Measurements from ENCODE around the gene C2orf15.

C2orf15 gene

DNA sequence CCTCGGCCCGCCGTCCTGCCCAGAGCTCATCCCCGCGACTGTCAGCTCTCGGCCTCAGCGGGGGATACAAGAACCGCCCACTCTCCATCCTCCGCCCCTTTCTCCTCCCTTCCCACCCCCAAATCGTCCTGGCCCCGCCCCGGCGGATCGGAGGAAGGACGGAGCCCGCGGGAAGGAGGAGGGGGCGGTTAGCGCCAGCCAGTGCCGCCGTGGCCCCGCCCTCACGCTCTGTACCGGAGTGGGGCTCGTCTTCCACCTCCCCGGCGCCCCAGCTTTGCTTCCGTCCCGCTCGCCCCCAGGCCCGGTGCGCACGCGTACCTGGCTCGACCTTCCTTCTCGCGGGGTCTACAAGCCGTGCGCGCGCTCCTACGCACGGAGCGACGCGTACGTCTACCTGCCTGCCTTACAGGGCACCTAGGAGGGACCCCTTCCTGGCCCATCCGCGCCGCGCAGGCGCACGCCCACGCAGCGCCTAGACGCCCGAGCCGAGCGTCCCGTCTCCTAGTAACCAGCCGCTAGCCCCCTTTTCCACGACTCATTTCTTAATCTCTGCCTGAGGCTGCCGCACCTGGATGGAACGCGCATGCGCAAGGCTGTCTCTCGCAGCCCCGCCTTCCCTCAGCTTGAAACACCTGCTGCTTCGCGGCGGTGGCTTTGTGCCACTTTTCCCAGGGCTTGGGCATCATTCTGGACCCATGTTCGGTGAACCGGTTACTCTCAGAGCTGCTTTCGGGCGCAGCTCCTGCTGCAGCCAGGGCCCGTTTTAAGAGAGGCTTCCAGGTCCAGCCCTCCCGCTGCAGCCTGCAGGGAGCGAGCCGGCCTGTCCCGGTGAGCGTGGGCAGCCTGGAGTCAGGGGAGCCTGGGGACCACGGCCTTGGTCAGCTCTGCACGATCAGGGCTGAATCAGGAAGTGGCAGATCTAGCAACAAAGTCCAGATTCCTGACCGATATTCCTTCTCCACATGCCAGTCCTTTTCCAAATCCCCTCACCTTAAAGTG is at the start of gene C2orf15 (continued):
- TF ChIP-seq, protein P1, sequence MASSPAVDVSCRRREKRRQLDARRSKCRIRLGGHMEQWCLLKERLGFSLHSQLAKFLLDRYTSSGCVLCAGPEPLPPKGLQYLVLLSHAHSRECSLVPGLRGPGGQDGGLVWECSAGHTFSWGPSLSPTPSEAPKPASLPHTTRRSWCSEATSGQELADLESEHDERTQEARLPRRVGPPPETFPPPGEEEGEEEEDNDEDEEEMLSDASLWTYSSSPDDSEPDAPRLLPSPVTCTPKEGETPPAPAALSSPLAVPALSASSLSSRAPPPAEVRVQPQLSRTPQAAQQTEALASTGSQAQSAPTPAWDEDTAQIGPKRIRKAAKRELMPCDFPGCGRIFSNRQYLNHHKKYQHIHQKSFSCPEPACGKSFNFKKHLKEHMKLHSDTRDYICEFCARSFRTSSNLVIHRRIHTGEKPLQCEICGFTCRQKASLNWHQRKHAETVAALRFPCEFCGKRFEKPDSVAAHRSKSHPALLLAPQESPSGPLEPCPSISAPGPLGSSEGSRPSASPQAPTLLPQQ (tag by site-specific recombination; IDR thresholded peaks at IDR 0.05) = peak; percentile 67; the same call in 1 of the 2 replicates
- TF ChIP-seq, protein P2, sequence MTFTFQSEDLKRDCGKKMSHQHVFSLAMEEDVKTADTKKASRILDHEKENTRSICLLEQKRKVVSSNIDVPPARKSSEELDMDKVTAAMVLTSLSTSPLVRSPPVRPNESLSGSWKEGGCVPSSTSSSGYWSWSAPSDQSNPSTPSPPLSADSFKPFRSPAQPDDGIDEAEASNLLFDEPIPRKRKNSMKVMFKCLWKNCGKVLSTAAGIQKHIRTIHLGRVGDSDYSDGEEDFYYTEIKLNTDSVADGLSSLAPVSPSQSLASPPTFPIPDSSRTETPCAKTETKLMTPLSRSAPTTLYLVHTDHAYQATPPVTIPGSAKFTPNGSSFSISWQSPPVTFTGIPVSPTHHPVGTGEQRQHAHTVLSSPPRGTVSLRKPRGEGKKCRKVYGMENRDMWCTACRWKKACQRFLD (tag by site-specific recombination; IDR thresholded peaks at IDR 0.05) = no peak
- TF ChIP-seq ZBTB7A (tag by site-specific recombination; IDR thresholded peaks at IDR 0.05; ENCODE audit: low read depth) = no peak
- TF ChIP-seq, protein P3, sequence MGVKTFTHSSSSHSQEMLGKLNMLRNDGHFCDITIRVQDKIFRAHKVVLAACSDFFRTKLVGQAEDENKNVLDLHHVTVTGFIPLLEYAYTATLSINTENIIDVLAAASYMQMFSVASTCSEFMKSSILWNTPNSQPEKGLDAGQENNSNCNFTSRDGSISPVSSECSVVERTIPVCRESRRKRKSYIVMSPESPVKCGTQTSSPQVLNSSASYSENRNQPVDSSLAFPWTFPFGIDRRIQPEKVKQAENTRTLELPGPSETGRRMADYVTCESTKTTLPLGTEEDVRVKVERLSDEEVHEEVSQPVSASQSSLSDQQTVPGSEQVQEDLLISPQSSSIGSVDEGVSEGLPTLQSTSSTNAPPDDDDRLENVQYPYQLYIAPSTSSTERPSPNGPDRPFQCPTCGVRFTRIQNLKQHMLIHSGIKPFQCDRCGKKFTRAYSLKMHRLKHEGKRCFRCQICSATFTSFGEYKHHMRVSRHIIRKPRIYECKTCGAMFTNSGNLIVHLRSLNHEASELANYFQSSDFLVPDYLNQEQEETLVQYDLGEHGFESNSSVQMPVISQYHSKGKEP (tag by site-specific recombination; IDR thresholded peaks at IDR 0.05) = no peak
- TF ChIP-seq ZNF585B (tag by site-specific recombination; IDR thresholded peaks at IDR 0.05) = no peak
- TF ChIP-seq ZNF133 (tag by site-specific recombination; IDR thresholded peaks at IDR 0.05) = no peak
- TF ChIP-seq, protein P4, sequence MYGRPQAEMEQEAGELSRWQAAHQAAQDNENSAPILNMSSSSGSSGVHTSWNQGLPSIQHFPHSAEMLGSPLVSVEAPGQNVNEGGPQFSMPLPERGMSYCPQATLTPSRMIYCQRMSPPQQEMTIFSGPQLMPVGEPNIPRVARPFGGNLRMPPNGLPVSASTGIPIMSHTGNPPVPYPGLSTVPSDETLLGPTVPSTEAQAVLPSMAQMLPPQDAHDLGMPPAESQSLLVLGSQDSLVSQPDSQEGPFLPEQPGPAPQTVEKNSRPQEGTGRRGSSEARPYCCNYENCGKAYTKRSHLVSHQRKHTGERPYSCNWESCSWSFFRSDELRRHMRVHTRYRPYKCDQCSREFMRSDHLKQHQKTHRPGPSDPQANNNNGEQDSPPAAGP (tag by site-specific recombination; IDR thresholded peaks at IDR 0.05) = 0 out of 2 replicates have a peak, but pooled peaks have one; percentile 8
- TF ChIP-seq YY1 (tag by site-specific recombination; IDR thresholded peaks at IDR 0.05) = no peak
- TF ChIP-seq ZNF324 (tag by site-specific recombination; IDR thresholded peaks at IDR 0.05) = no peak
- TF ChIP-seq ZFHX2 (tag by site-specific recombination; conservative IDR thresholded peaks at IDR 0.05) = peak; percentile 82
- TF ChIP-seq ZBTB48 (tag by site-specific recombination; IDR thresholded peaks at IDR 0.05) = peak; percentile 12; the same call in 1 of the 2 replicates
- no peak for TF ChIP-seq ZNF555 (tag by site-specific recombination; conservative IDR thresholded peaks at IDR 0.05)
- 0 out of 2 replicates have a peak, but pooled peaks have one; percentile 3 for TF ChIP-seq ZNF391 (tag by site-specific recombination; IDR thresholded peaks at IDR 0.05; ENCODE audit: borderline replicate concordance, low read depth)
- no peak for TF ChIP-seq ZNF600 (tag by site-specific recombination; IDR thresholded peaks at IDR 0.05)
- no peak for TF ChIP-seq ZNF266 (tag by site-specific recombination; IDR thresholded peaks at IDR 0.05; ENCODE audit: low read depth)
- TF ChIP-seq ZNF423 (tag by site-specific recombination; IDR thresholded peaks at IDR 0.05) = no peak
- TF ChIP-seq ZSCAN16 (tag by site-specific recombination; IDR thresholded peaks at IDR 0.05) = no peak

DNA sequence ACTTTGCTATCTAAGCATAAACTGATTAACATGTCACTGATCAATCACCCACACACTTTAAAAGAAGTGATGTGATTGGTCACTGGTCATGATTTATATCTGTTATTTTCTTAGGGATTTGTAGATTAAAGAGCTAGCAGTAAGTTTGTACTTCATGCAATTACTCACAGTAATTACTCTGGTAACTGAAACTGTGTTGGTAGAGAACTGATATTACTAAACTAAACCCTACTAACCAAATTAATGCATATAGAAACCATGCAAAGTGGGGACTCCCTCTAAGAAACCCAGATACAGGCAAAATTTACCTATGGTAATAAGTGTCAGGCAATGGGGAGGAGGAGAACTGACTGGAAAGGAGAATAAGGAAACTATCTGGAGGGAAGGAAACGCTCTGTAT is 44.8 kb upstream of the C2orf15 start:
- no peak overlapping the region for H3K4me3 ChIP-seq (ENCODE audit: low read depth, low read length)
- POLR2A ChIA-PET = no interaction called here
- no peaks in the 10 kb centered on the region for H3K36me3 ChIP-seq (ENCODE audit: control insufficient read depth in 2 of 2, insufficient read depth in 1 of 2, low read length in 2 of 2)
- H3K9me3 ChIP-seq (ENCODE audit: control insufficient read depth, insufficient read depth, low read depth, low read length) = no peaks in the 10 kb centered on the region
- no peak overlapping the region for H3K27ac ChIP-seq (ENCODE audit: extremely low read depth, low read depth, low read length)
- no peaks in the 10 kb centered on the region for H3K4me1 ChIP-seq (ENCODE audit: control insufficient read depth, insufficient read depth, low read length)
- CTCF ChIA-PET = no interaction called here
- TF ChIP-seq, protein P5, sequence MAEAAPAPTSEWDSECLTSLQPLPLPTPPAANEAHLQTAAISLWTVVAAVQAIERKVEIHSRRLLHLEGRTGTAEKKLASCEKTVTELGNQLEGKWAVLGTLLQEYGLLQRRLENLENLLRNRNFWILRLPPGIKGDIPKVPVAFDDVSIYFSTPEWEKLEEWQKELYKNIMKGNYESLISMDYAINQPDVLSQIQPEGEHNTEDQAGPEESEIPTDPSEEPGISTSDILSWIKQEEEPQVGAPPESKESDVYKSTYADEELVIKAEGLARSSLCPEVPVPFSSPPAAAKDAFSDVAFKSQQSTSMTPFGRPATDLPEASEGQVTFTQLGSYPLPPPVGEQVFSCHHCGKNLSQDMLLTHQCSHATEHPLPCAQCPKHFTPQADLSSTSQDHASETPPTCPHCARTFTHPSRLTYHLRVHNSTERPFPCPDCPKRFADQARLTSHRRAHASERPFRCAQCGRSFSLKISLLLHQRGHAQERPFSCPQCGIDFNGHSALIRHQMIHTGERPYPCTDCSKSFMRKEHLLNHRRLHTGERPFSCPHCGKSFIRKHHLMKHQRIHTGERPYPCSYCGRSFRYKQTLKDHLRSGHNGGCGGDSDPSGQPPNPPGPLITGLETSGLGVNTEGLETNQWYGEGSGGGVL (tag by site-specific recombination; IDR thresholded peaks at IDR 0.05) = no peak
- TF ChIP-seq SP7 (tag by site-specific recombination; IDR thresholded peaks at IDR 0.05) (no peak), ZNF248 (tag by site-specific recombination; IDR thresholded peaks at IDR 0.05) (no peak), BCL11B (tag by site-specific recombination; IDR thresholded peaks at IDR 0.05; ENCODE audit: low read depth) (no peak), ZBTB20 (tag by site-specific recombination; IDR thresholded peaks at IDR 0.05) (no peak), ZNF501 (tag by site-specific recombination; IDR thresholded peaks at IDR 0.05) (no peak), SCRT2 (tag by site-specific recombination; IDR thresholded peaks at IDR 0.05) (no peak), ZNF341 (tag by site-specific recombination; IDR thresholded peaks at IDR 0.05; ENCODE audit: low read depth) (no peak)
- TF ChIP-seq, protein P6, sequence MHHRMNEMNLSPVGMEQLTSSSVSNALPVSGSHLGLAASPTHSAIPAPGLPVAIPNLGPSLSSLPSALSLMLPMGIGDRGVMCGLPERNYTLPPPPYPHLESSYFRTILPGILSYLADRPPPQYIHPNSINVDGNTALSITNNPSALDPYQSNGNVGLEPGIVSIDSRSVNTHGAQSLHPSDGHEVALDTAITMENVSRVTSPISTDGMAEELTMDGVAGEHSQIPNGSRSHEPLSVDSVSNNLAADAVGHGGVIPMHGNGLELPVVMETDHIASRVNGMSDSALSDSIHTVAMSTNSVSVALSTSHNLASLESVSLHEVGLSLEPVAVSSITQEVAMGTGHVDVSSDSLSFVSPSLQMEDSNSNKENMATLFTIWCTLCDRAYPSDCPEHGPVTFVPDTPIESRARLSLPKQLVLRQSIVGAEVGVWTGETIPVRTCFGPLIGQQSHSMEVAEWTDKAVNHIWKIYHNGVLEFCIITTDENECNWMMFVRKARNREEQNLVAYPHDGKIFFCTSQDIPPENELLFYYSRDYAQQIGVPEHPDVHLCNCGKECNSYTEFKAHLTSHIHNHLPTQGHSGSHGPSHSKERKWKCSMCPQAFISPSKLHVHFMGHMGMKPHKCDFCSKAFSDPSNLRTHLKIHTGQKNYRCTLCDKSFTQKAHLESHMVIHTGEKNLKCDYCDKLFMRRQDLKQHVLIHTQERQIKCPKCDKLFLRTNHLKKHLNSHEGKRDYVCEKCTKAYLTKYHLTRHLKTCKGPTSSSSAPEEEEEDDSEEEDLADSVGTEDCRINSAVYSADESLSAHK (tag by site-specific recombination; IDR thresholded peaks at IDR 0.05) = no peak
